SK-N-SH treated with all-trans-retinoic acid at 6 μM for 48 hours (cell line): ENCODE data around the gene CYP39A1.

Experiments used
- PATZ1 ChIP-seq: fragments of 250-450 bp; sonication (Bioruptor Pico); IDR thresholded peaks from 2 replicates; pipeline ENCODE4 v1.8.0; 2020; ENCODE audit warnings: mild to moderate bottlenecking, moderate library complexity, borderline replicate concordance
- PPARA ChIP-seq: fragments of 250-450 bp; sonication (Bioruptor Pico); IDR thresholded peaks from 2 replicates; pipeline ENCODE4 v1.5.0; 2020; ENCODE audit warnings: mild to moderate bottlenecking, borderline replicate concordance
- RARB ChIP-seq: fragments of 250-450 bp; sonication (Bioruptor Pico); IDR thresholded peaks from 2 replicates; pipeline ENCODE4 v1.8.0; 2021; ENCODE audit warnings: mild to moderate bottlenecking, moderate library complexity
- SNAI2 ChIP-seq: fragments of 250-450 bp; sonication (Bioruptor Pico); IDR thresholded peaks from 2 replicates; pipeline ENCODE4 v1.5.0; 2020; ENCODE audit warnings: mild to moderate bottlenecking, moderate library complexity

GRCh38 chr6:46642928-46643751 lies 9.5 kb downstream of the CYP39A1 start:
- TF ChIP-seq PATZ1 (CRISPR knock-in tag) (no peak), RARB (CRISPR knock-in tag) (no peak), SNAI2 (CRISPR knock-in tag) (no peak), PPARA (CRISPR knock-in tag) (no peak)
